ENCODE results near the gene TEX48.

The TEX48 gene

DNA sequence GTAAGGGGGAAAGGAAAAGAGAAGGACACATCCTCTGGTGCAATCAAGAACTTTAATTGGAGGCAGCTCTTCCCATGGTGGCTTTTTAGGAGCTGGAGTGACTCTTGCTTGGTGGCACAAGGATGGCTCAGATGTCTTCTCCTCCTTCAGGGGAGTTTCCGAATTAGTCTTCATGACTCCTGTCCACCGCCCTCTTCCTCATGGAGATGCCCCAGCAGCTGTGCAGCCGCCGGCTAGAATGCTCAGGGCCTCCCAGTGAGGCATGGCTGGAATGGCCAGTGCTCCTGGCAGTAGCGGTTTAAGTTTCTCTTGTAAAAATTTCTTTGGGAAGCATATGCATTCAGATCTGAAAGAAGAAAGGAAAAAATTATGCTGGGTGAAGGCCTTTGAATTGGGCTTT is 15.6 kb downstream of the TEX48 start:
- DNase-seq: no peak

DNA sequence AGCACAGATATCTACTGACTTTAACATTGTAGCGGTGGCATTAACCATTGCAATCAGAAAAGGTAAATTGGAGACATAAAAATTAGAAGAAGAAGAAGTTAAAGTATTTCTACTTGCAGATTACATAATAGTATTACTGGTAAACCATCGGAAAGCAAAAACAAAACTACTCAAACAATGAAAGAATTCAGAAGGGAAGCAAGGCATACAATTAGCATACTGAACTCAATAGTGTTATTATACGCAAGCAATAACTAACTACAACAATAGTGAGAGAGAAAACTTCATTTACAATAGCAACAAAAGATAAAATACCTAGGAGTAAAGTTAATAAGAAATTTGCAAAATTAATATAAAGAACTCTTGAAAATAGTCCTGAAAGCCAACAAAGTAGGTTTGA is 17.8 kb downstream of the TEX48 start:
- DNase-seq: no peak

DNA sequence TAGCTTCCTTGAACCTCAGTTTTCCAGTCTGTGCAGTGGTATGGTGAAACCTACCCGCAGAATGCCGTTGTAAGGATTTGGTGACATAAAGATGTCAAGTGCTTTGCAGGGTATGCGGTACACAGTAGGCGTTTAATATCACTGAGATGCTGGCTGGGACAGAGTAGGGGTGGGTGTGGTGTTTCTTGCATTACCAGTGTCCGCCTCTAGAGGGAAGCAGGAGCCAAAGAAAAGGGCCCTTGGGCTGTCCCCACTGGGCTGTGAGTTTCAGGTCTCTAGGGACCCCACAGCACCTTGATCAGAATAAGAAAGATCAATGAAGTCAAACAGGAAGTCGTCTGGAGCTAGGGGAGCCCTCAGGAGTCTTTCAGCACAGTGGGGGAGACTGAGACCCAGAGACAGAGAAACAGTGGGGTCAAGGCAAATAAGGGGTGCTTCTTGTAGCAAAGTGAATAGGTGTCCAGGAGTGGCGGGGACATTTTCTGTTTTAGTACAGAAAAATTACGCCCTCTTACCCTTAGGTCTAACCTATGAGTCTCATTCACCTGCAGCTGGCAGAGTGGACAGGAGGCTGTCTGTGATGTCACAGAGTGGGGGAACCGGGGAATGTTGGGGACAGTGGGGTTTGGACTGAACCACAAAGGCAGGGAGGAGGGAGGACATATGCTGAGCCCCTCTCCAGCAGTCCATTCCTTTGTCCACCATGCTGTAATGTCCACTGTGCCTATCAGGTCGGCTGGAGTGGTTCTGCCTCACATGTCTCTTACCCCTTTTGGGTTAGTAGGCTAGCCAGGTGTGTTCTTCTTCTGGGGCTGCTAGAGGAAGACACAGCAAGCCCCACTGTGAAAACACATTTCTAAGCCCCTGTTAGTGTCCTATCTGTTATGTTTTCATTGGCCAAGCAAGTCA is 19.7 kb downstream of the TEX48 start:
- peak; percentile 33 for DNase-seq

DNA sequence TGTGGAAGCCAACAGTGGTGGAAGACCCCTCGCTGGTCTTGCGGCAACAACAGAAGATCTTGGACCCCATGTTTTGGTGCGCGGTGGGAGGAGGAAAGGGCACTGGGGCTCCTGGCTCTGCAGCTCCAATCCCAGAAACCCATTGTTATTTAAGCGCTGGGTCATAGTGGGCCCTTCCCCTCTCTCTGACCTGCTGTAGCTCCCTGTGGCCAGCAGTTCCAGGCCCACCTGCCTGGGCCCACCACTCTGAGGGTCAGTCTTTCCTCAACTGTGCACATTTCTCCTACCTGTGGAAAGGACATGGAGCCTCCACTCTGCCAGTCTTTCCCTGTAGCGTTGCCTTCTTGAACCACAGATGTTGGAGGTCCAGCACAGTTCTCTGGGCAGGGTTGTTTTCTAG is 24.3 kb downstream of the TEX48 start, which contains the start of gene TEX53:
TSS of gene TEX53 (minus strand) at position 101 of the 400 bp plus-strand sequence. CDS start at position 70, 31 bp downstream.
- no peak for DNase-seq

DNA sequence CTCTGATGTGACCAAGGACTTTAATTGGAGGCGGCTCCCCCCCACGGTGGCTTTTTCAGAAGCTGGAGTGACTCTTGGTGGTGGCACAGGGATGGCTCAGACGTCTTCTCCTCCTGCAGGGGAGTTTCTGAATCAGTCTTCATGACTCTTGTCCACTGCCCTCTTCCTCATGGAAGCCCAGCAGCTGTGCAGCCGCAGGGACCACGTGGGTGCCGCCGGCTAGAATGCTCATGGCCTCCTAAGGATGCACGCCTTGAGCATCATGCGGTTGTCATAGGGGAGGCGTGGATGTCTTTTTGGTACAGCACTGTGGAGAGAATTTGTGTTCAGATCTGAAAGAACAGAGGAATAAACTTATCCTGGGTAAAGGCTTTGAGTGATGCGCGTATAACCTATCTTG is 25.7 kb downstream of the TEX48 start:
- DNase-seq: no peak

DNA sequence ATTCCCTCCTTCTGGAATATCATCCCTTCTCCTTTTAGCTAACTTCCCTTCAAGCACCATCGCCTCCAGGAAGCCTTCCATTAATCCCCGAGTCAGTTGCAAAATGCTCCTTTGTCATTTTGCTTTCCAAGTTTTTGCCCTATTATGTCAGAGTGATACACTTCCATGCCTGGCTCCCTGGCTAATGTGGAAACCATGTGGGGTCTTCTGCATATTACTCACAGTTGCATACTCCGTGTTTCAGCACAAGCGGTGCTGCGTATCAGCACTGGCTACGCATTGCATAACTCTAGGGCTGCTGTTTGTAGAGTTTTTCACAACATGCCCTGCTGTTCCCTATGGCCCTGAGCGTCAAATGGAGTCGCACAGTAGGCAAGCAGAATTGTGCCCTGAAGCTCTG is 26.3 kb downstream of the TEX48 start:
- DNase-seq: no peak

DNA sequence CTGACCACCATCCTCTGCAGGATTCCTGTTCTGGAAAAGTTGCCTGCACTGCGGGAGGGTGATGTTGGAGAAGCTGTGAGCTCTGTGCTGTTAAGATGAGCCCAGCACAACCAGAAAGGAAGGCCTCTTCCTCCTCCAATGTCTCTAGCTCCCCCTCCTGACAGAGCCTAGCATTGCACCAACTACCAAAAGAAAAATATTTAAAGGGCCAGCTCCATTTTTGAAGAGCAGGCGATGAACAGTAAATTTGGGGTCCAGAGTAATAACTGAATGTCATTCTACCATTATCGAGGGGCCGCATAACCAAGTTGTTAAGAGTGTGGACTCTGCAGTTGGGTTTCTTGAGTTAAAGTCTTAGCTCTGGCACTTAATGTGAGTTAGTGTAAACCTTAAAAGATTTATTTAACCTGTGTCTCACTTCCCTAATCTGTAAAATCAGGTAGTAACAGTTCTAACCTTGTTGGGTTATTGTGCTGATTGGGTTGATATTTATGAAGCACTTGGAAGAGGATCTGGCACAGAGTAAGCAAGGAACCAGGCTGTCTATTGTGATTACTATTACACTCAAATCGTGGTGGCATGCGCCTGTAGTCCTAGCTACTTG is 28.3 kb downstream of the TEX48 start:
- DNase-seq: peak; percentile 73

DNA sequence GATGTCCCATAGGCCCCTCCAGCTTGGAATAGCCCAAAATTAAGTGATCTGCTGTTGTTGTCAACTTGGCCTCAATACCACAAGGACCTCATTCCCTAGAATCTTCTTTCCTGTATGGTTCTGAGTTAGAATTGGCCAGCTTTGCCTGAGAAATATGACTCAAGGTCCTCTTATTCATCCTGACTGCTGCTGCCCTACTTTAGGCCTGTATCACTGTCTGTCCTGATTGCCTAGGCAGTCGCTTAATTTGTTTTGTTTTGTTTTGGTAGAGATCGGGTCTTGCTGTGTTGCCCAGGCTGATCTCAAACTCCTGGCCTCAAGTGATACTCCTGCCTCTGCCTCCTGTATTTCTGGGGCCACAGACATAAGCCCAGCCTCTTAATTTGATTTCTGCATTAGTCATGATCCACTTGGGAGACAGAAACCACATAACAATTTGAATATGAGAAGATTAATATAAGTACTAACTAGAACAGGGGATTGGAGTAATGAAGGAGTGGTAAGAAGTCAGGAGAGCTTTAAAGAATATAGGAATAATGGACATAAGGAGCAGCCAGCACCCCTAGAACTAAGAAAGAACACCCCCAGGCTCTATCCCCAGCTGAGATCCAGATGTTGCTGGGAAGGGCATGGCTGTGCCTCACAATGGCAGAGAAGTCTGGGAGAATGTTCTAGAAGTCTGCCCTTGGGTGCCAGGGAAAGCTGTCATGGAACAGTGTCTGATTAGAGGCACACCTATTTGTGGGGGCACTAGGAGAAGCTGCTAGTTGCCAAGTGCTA is 29.0 kb downstream of the TEX48 start:
- DNase-seq: no peak

DNA sequence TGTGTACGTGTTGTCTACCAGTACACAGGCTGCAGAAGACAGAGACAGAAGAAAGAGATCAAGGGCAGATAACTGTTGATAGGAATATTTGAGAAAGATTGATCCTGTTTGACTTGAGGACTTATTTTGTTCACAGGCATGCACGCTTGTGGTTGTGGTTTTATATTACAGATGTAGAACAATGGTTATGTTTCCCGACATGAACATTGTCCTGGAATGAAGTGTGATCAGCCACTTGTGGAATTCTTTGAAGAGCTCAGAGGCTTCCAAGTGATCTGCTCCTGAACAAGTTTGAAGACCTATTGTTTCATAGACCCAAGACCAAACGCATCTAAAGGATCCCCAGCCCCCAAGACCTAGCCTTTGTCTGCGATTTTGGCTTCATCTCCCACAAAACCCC is 38.1 kb downstream of the TEX48 start:
- DNase-seq: no peak

DNA sequence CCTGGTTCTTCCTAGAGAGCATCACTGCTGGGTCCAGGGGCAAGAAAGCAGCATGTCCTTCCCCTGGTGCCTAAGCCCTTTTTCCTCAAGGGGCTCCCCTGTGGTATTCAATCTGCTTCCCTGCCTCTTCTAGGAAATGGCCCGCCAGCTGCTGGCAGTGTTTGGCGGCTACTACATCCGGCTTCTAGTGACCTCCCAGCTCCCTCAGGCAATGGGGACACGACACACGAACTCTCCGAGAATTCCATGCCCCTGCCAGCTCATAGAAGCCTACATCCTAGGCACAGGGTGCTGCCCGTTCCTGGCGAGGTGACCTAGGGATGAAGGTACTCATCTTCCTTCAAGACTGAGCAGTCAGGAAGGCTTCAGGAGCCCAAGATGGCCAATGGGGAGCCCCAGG is 39.0 kb downstream of the TEX48 start:
- DNase-seq: no peak

DNA sequence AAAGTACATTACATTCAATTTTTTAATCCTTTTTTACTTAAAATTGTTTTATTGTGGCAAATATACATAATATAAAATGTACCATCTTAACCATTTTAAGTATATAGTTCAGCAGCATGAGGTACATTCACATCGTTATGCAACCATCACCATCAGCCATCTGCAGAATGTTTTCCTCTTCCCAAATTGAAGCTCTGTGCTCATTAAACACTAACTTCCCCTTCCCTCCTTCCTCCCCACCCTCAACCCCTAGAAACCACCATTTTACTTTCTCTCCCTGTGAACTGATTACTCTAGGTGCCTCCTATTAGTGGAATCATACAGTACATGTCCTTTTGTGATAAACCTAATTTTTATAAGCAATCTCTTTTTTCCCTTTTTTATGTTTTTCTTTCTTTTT is 40.0 kb downstream of the TEX48 start:
- DNase-seq: no peak

DNA sequence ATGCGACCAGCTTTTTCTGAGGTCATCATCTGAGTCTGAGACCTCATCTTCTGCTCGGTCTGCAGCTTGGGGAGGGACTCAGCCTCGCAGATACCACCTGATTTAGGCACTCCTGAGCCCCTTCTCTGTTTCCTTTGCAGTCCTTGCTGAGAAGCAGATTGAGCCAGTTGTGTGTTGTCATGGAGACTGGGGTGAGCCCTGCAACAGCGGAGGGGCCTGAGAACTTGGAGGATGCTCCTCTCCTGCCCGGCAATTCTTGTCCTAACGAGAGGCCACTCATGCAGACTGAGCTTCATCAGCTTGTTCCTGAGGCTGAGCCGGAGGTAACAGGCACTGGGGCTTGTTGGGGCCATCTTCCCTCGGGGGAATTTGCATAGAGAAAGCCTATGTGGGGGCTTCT is 43.6 kb downstream of the TEX48 start:
- DNase-seq: no peak

DNA sequence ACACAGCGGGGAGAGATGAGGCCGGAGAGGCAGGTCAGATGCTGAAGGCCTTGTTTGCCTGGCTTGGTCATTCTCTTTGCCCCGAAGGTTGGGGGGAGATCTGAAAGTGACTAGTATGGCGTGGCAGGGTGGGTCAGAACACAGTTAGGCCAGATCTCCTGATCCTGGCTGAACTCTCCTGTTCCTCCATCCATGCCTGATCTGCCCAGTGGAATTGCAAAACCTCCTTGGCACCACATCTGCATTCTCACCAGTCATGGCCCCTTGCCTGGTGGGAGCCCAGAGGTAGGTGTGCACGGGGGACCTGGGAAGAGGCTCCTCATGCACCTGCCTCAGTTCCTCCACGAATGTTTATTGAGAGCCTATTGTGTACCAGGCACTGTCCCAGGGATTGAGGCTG is 47.6 kb downstream of the TEX48 start:
- DNase-seq: no peak

DNA sequence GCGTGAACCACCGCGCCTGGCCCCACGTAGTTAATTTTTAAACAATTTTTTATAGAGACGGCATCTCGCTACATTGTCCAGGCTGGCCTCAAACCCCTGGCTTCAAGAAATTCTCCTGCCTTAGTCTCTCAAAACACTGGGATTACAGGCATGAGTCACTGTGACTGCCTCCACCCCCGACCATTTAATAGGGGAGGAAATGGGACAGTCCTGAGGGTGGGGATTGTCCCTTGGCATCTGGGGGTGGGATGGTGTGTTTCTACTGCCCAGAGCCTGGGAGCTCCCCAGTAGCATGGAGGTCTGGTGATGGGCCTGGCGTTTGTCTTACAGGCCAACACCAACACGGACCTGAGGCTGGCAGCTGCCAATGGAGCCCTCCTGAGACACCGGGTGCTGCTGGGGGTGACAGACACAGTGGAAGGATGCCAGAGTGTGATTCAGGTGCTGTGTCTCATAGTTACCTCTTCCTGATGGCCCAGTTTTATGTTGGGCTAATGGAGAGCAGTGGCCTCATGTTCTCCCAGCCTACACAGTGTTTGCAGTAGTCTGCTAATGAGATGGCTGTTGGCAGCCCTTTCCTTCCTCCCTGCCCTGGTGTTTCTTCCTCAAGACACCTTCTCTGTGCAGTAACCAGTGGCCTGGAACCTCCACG is 48.4 kb downstream of the TEX48 start:
- DNase-seq: no peak

DNA sequence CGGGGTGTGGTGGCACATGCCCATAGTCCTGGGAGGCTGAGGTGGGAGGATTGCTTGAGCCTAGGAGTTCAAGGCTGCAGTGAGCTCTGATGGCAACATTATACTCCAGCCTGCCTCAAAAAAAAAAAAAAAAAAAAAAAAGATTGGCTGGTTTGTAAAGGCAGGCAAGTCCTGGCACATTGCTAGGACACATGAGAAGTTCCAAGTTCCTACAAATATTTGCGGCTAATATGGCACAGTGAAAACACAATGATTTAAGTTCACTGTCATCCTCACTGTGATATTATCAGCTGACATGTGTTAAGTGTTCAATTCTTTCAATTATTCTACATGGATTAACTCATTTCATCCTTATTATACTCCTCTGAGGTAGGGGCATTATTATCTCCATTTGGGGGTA is 50.8 kb downstream of the TEX48 start:
- DNase-seq: no peak

DNA sequence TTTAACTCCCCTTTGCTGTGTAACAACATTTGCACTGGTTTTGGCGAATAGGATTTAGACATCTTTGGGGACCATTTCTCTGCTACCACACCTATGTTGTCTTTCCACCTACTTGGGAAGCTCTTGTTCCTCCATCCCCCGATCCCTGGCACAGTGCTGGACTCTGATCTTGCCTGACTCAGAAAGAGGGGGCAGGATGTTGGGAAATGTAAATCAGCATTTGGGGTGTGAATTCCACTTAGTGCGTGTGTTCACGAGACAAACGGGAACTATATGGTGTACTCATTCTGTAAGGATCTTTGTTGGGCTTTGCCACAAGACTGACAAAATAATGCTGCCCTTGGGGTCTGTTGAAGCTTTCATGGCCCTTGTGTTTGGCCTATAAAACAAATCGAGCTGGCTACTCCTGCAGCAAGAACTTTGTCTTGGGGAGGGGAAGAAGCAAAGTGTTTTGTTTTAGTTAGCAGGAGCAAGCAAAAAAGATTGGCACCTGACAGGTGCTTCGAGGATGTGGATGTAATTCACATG is 52.4 kb downstream of the TEX48 start:
- no peak for DNase-seq

DNA sequence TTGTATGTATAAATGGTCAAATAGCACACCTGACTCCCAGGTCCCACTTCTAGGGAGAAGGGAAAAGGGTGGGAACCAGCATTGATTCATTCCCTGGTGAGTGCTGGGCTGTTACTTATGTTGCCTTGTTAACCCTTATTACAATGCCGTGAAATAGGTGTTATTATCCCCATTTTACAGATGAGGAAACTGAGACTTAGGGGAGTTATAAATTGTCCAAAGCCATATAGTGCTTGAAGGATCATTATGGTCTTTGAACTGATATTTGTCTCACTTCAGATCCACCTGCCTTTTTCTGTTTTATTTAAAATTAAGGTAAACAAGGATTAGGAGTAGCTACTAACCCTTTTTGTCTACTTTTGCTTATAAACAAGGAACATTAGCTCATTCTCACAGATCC is 54.4 kb downstream of the TEX48 start:
- DNase-seq: no peak

DNA sequence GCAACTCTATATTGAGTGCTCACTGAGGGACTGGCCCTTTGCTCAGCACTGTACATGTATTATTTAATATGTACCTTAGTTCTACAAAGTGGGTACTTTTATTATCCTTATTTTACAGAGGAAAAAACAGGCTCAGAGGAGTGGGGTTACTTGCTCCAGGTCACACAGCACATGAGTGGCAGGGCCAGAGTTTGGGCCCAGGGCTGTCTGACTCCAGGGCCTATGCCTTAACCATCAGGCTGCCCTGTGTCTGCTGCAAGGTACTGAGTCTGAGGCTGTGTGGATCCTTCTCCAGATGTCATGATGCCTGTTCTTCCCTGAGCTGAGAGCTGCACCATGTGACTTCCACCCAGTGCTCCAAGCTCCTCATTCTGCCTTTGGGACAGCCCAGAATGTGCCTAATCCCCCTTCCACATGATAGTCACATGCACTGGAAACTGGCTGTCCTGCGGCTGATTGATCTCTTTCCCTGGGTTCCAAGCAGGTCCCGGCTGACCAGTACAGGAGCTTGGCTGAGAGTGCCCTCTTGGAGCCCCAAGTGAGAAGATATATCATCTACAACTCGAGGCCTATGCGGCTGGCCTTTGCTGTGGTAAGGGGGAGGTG is 55.5 kb downstream of the TEX48 start:
- DNase-seq: no peak

DNA sequence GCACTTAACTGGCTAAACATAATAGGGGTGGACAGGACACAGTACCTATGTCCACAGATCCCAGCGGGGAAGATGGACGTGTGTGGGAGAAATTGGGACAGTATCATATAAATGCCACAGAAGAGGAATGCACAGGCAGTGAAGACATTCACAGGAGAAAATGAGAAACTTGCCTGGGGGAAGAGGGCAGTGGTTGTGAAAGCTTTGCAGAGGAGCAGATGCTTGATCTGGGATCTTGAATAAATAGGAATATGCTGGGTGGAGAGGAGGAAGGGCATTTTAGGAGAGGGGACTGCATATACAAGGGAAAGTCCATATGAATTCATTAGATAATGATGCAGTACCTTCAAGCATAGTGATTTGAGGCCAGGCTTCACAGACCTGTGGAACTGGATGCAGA is 57.3 kb downstream of the TEX48 start:
- DNase-seq: no peak

DNA sequence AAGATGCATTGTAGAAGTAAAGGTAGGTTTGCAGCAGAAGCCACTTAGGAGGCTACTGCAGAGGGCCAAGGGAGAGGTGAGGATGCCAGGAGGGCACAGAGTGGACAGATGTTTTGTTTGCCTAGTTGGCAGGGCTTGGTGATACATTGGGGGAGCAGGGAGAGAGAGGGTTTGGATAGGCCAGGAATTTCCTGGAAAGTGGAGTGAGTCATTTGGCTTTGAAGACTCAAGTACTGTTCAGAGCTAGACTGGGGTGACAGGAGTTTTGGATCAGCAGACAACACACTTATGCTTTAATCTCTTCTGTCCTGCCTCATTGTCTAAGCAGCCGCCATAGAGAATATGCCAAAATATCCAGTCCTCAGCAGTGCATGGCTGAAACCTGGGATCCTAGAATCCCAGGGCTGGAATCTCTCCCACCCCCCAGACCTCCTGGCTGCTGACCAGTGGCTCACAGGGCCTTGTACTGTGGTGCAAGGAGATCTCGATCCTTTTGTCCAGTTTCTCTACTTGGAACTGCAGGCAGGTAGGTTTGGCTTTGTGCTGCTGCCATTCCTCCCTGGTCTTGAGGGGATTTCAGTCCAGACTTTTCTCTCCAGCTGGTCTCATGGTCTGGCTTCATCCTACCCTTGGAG is 59.9 kb downstream of the TEX48 start:
- DNase-seq: no peak

DNA sequence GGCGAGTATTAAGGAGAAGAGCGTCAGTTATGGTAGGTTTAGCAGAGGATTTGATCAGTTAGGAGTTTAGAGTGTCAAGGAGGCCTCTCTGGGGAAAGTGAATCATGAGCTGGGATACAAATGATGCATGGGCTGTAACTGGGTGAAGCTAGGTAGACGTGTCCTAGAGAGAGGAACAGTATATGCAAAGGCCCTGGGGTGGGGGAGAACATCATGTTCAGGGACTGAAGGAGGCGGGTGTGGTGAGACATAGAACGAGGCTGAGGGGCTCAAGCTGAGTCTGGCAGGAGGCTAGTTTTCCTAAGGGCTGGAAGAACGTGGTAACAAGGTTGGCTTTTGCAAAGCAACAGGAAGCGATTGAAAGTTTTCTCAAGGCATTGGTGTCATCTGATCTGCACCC is 60.4 kb downstream of the TEX48 start:
- no peak for DNase-seq

DNA sequence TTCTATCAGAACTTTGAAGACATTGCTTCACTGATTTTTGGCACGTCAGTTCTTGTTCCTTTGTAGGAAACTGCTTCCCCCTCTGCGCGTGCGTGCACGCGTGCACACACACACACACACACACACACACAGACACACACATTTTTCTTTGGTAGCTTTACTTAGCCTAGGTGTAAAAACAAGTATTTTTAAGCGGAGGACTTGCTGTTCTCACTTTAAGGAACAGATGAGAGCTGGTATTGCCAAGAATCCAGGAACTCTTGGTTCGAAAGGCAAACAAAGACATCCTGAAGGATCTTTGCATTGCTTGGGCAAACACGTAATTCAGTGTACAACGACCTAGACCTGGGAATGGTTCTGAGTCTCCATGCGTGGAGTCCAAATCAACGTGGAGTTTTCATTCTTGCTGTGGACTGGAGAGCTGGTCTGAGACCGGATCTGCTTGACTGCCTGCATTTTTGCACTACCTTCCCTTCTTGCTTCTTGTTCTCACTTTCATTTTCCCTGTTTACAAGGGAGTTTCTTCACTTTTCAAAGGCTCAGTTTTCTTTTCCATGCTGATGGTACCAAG is 62.7 kb downstream of the TEX48 start:
- peak; percentile 3 for DNase-seq

Measured in effector CD8-positive, alpha-beta T cell (primary cell).